Measurements from ENCODE around the gene GPX6.
"Not testable (repeated sequence)": the region's sequence is repeated elsewhere in the genome, so short reads cannot be mapped to it uniquely, and the experiment has no call there.

GPX6 gene

DNA sequence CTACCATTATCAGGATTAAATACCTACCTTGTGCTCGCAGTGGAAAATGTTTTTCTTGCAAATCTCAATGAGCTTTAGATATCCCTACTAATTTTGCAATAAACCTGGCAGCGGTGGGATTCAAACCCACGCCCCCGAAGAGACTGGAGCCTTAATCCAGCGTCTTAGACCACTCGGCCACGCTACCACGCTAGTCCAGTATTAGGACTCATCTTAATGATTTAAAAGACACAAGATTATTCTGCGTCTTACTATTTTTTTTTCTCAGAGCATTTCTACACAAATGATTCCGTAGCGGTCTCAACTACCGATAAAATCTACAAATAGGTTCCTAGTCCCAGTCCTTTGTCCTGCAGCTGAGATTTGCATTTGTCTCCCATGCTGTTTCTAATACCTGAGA lies 37.1 kb downstream of the GPX6 start:
- no peak overlapping the region for H3K27ac Mint-ChIP-seq
- H3K4me3 Mint-ChIP-seq = peak overlapping the region; percentile 58
- no peaks in the 10 kb centered on the region for H3K36me3 Mint-ChIP-seq (ENCODE audit: low read depth)
- H3K9me3 Mint-ChIP-seq = no peaks in the 10 kb centered on the region
- H3K27me3 Mint-ChIP-seq = peaks cover 65% of the 10 kb centered on the region
- peaks cover 3% of the 10 kb centered on the region for H3K4me1 Mint-ChIP-seq (ENCODE audit: low read depth)

- Mint-ChIP-seq H3K27ac (no peak overlapping the region), H3K36me3 (ENCODE audit: low read depth) (no peaks in the 10 kb centered on the region), H3K4me1 (ENCODE audit: low read depth) (peaks cover 3% of the 10 kb centered on the region), H3K9me3 (no peaks in the 10 kb centered on the region), H3K27me3 (peaks cover 54% of the 10 kb centered on the region), H3K4me3 (peak overlapping the region; percentile 76)
Observed at GRCh38 chr6:28474441-28475219, 41.0 kb downstream of the GPX6 start.

GRCh38 chr6:28469153-28469745 lies 46.3 kb downstream of the GPX6 start:
- not testable (repeated sequence) for H3K4me3 Mint-ChIP-seq; H3K4me1 Mint-ChIP-seq (ENCODE audit: low read depth); H3K36me3 Mint-ChIP-seq (ENCODE audit: low read depth); H3K9me3 Mint-ChIP-seq; H3K27ac Mint-ChIP-seq
- H3K27me3 Mint-ChIP-seq = peaks cover 46% of the 10 kb centered on the region

- Mint-ChIP-seq H3K36me3 (ENCODE audit: low read depth) (no peaks in the 10 kb centered on the region), H3K27ac (no peak overlapping the region), H3K4me3 (no peak overlapping the region), H3K9me3 (peaks cover 4% of the 10 kb centered on the region), H3K27me3 (peaks cover 48% of the 10 kb centered on the region), H3K4me1 (ENCODE audit: low read depth) (no peaks in the 10 kb centered on the region)
Observed at GRCh38 chr6:28468056-28468455, 47.5 kb downstream of the GPX6 start.

DNA sequence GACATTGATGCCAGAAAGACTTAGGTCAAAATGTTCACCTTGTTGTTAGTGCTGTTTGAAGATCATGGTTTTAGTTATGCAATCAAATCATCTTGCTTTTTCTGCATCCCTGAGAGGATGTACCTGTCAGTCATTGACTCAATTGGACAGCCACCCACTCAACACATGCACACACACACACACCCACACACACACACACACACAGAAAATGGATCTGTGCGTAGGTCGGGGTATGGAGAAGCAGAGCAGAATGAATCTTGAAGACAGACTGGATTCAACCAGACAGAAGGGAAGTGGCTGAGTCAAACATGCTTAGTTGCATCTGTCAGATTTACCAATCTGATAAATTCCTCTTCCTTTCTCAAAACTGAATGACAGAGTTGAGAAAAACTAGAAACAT lies 53.2 kb downstream of the GPX6 start:
- Mint-ChIP-seq H3K27ac (no peak overlapping the region), H3K4me1 (ENCODE audit: low read depth) (peaks cover 3% of the 10 kb centered on the region), H3K27me3 (peaks cover 67% of the 10 kb centered on the region), H3K9me3 (no peaks in the 10 kb centered on the region), H3K36me3 (ENCODE audit: low read depth) (no peaks in the 10 kb centered on the region), H3K4me3 (no peak overlapping the region)

- H3K27me3 Mint-ChIP-seq = peaks cover 67% of the 10 kb centered on the region
- H3K4me3 Mint-ChIP-seq = no peak overlapping the region
- H3K9me3 Mint-ChIP-seq = no peaks in the 10 kb centered on the region
- H3K36me3 Mint-ChIP-seq (ENCODE audit: low read depth) = no peaks in the 10 kb centered on the region
- H3K27ac Mint-ChIP-seq = no peak overlapping the region
- H3K4me1 Mint-ChIP-seq (ENCODE audit: low read depth) = peaks cover 3% of the 10 kb centered on the region
Observed at GRCh38 chr6:28458568-28458967, 57.0 kb downstream of the GPX6 start.

Data from stimulated activated naive CD8-positive, alpha-beta T cell treated with anti-CD3 and anti-CD28 coated beads, Interleukin-15, Interleukin-2, amounts not matched to agents 100 ng/mL and 50 ng/mL, for 24 hours (primary cell).